UCSD-AML1 (cell line): Measurements from ENCODE around the gene MUTYH.
"Not testable (repeated sequence)": the region's sequence is repeated elsewhere in the genome, so short reads cannot be mapped to it uniquely, and the experiment has no call there.

Source experiments
- DNase-seq: peaks from one replicate; lab custom pipeline; 2025; ENCODE audit not compliant: unreplicated experiment; lab: John Stamatoyannopoulos, UW

The MUTYH gene

DNA sequence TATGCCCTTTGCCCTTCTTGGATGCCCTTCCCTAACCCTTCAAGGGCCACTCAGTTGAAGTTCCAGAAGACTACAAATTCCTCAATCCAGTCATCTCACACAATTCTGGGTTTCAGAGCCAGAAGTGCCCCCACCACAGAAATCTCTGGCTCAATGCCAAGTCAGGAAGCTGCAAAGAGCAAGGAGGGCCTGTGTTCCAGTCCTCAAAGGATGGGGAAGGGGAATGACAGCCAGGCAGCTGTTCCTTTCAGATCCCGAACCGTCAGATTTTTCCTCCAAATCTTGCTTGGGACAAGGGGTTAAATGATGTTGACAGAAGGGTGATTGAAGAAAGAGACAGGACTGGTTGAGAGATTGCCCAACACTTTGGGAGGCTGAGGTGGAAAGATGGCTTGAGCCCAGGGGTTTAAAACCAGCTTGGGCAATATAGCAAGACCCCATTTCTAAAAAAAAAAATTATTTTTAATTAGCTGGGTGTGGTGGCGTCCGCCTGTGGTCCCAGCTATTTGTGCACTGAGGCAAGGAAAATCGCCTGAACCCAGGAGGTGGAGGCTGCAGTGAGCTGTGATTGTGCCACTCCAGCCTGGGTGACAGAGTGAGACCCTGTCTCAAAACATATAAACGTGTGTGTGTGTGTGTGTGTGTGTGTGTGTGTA, 14.3 kb downstream of the MUTYH start:
- DNase-seq = no peak

GRCh38 chr1:45322486-45323040, 17.7 kb downstream of the MUTYH start:
- DNase-seq = no peak

DNA sequence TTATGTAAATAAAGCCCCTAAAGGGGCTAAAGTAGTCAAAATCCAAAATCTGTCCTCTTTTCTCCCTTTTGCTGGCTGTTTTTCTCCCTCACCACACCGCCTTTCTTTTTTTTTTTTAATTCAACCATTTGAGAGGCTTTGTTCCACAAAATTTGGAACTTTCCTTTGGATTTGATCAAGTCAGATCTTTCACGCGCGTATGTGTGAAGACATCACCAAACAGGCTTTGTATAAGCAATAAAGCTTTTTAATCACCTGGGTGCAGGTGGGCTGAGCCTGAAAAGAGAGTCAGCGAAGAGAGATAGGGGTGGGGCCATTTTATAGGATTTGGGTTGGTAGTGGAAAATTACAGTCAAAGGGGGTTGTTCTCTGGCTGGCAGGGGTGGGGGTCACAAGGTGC, 18.8 kb downstream of the MUTYH start:
- DNase-seq = no peak

GRCh38 chr1:45319761-45320160, 20.5 kb downstream of the MUTYH start:
- no peak for DNase-seq

- DNase-seq = no peak
These were observed 23.1 kb downstream of the MUTYH start for GRCh38 chr1:45317166-45317565.

DNA sequence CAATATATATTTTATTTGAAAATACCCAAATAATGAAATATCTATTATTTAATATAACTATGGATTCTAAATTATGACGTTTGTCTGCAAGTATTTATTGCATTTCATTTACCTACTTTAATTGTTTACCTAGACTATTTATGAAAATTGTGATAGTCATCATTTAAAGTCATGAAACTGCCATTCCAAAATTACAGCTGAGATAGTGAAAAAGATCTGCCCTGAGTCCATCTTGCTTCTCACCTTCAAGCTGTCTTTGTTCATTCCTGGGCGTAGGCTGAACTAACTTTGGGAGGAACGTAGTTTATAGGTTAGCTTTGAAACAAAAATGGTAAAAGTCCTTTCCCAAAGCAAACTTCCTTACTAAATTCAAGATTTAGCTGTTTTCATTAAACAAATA, 26.0 kb downstream of the MUTYH start:
- DNase-seq = no peak

GRCh38 chr1:45306905-45307304, 33.3 kb downstream of the MUTYH start:
- no peak for DNase-seq

DNA sequence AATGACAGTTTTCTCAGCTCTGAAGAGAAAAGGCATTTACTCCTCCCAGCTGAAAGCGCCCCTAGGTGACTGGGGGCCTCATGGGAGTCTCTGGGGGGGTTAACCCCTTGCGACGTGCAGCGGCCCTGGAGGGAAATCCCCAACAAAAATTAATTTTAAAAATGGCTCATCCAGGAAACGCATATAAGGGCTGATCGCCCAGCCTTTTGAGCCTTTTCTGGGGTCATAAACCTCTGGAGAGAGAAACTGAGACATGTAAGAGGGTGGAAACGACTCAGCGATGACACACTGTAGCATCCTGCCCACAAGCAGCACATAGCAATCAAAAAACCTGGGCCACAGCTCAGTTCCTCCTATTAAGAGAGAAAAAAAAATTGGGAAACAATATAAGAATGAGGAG, 33.9 kb downstream of the MUTYH start:
- no peak for DNase-seq

DNA sequence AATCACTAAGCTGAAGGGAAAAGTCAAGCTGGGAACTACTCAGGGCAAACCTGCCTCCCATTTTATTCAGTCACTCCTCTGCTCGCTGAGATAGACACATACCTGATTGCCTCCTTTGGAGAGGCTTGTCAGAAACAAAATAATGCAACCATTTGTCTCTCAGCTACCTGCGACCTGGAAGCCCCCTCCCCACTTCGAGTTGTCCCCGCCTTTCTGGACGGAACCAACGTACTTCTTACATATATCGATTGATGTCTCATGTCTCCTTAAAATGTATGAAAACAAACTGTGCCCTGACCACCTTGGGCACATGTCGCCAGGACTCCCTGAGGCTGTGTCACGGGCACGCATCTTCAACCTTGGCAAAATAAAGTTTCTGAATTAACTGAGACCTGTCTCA, 35.0 kb downstream of the MUTYH start:
- no peak for DNase-seq

GRCh38 chr1:45304311-45305081, 35.7 kb downstream of the MUTYH start:
- DNase-seq = no peak

DNA sequence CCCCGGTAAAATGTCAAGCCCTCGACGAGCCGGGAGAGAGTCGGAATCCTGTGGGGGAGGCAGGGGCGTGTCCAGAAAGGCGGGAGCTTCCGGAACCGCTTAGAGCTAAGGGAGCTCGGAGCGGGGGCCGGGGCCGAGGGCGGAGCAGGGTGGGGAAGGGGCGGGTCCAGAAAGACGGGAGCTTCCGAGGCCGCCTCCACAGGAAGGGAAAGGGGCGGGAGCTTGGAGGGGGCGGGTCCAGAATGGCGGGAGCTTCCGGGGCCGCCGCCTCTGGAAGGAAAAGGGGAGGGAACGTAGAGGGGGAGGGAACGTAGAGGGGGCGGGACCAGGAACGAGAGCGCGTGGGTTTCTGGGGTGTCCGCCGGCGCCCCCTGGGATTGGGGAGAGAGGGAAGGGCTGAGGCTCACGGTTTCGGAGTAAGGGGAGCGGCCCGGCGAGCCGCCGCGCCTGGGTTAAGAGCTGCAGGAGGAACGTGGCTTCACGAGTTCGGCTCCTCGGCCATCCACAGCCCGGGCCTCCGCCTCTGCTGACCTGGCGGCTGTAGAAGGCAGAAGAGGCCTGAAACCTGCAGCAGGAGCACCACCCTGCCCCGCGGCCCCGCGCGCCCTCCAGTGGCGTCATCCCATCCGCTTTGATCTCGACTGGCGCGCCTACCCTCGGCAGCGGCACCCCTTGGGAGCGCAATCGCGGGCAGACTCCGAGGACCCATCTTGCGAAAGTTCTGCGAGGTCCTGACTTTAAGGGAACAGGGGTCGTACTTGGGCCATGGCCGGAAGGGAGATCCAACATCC, 36.5 kb downstream of the MUTYH start:
- DNase-seq = peak; percentile 99

DNA sequence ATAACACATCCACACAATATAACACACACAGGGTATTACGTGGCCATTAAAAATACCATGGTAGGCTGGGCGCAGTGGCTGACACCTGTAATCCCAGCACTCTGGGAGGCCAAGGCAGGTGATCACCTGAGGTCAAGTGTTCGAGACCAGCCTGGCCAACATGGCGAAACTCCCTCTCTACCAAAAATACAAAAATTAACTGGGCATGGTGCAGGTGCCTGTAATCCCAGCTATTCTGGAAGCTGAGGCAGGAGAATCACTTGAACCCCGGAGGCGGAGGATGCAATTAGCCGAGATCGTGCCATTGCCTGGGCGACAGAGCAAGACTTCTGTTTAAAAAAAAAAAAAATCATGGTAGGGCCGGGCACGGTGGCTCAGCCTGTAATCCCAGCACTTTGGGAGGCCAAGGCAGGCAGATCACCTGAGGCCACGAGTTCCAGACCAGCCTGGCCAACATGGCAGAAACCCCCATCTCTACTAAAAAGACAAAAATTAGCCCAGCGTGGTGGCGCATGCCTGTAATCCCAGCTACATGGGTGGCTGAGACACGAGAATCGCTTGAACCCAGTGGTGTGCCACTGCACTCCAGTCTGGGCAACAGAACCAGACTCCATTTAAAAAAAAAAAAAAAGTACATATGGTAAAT, 37.6 kb downstream of the MUTYH start:
- DNase-seq = no peak

GRCh38 chr1:45300669-45300997, 39.6 kb downstream of the MUTYH start:
- no peak for DNase-seq

DNA sequence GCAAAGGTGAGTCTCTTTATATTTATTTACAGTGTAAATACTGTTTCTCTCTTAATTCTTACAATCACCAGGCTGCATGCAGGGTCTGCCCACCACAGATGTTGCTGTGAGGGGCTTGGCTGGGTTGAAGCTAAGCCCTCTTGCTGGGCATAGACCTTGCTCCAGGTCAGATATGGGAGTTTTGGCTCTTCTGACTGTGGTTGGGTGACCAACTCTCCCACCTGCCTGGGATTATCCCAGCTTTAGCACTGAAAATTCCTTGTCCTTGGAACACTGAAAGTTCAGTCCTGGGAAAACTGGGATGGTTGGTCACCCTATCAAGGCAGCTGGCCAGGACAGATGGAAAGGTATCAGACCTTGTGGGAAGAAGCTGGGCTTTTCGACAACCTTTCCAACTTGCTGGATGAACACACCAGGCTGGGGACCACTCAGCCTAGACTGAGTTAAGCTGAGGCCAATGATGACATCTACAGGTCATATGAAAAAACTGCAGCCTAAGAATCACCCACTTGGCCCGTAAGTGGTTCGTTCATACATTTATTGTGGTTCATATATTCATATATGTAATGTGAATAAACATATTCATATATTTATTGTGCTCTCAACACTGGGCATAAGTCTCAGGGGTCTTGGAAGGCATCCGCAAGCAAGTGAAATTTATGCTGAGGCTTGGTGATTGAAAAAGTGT, 40.1 kb downstream of the MUTYH start:
- peak; percentile 19 for DNase-seq

DNA sequence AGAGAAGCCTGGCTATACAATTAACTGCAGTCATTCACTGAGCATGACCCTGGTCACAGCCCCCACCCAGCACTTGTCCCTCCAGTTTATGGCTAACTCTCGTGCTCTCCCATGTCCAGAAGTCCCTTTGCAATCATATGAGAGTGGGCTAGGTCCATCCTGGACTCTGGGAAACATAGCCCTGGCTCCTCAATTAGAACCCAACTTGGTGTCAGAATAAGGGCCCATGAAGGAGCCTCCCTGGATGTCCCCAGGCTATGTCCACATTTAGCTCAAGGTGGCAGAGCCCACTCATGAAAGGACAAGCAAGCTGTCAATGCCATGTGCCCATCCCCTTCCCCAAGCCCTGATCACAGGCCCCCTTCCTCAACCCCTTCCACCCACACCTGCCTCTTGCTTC, 40.9 kb downstream of the MUTYH start:
- no peak for DNase-seq

- DNase-seq = no peak
These were observed 42.4 kb downstream of the MUTYH start for GRCh38 chr1:45297666-45298356.

GRCh38 chr1:45291716-45292115, 48.5 kb downstream of the MUTYH start:
- no peak for DNase-seq

GRCh38 chr1:45291002-45291401, 49.2 kb downstream of the MUTYH start:
- not testable (repeated sequence) for DNase-seq

DNA sequence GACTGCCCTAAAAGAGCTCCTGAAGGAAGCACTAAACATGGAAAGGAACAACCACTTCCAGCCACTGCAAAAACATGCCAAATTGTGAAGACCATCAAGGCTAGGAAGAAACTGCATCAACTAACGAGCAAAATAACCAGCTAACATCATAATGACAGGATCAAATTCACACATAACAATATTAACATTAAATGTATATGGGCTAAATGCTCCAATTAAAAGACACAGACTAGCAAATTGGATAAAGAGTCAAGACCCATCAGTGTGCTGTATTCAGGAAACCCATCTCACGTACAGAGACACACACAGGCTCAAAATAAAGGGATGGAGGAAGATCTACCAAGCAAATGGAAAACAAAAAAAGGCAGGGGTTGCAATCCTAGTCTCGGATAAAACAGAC, 53.7 kb downstream of the MUTYH start:
- DNase-seq = not testable (repeated sequence)

GRCh38 chr1:45284858-45285257, 55.4 kb downstream of the MUTYH start:
- DNase-seq = not testable (repeated sequence)
